Coronary artery (tissue), 2 donors: ENCODE results near the gene TMIGD2.
"Not testable (repeated sequence)": the region's sequence is repeated elsewhere in the genome, so short reads cannot be mapped to it uniquely, and the experiment has no call there.

Source experiments
- DNase-seq: peaks from one replicate; pipeline ENCODE4 v3.0.0-alpha.2; 2017; ENCODE audit warnings: low spot score
- H3K27ac ChIP-seq, 2 donors: fragments of 200-600 bp; sonication (generic); one replicate each; pipeline ENCODE4 v1.5.1; 2016 to 2019
- H3K4me3 ChIP-seq: fragments of 200-600 bp; sonication (generic); 2 replicates; pipeline ENCODE4 v1.5.1; 2016; ENCODE audit warnings: mild to moderate bottlenecking, moderate library complexity
- CTCF ChIP-seq: fragments of 200-600 bp; sonication (generic); IDR thresholded peaks from one replicate; pipeline ENCODE4 v1.5.1; 2019; ENCODE audit warnings: antibody characterized with exemption

Gene TMIGD2, protein sequence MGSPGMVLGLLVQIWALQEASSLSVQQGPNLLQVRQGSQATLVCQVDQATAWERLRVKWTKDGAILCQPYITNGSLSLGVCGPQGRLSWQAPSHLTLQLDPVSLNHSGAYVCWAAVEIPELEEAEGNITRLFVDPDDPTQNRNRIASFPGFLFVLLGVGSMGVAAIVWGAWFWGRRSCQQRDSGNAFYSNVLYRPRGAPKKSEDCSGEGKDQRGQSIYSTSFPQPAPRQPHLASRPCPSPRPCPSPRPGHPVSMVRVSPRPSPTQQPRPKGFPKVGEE

GRCh38 chr19:4302243-4302640 lies at the start of gene TMIGD2:
TMIGD2 (minus strand) TSS chr19:4302389; CDS start chr19:4302385, 4 bp downstream.
- DNase-seq = no peak
- Histone ChIP-seq H3K27ac (no peak within 1 kb of the TSS), H3K4me3 (no peak within 1 kb of the TSS)
- TF ChIP-seq CTCF = no peak

GRCh38 chr19:4350726-4351125 lies 48.5 kb upstream of the TMIGD2 start:
- H3K27ac ChIP-seq = no peak overlapping the region
- no peak for TF ChIP-seq CTCF
- no peak for DNase-seq
- no peak overlapping the region for H3K4me3 ChIP-seq

DNA sequence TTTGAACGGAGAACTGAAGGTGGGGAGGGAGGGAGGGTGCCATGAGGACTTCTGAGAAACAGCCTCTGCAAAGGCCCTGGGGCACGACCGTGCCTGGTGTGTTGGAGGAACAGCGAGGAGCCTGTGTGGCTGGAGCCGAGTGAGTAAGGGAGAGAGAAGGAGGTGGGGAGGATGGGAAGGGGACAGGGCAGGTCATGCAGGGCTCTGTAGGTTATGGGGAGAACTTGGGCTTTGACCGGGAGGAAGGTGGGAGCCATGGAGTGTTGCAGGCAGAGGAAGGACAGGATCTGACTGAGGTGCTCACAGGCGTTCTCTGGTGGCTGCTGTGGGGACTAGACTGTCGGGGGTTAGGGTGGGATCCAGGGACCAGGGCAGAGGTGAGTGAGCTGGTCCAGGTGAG lies 47.9 kb upstream of the TMIGD2 start:
- no peak for DNase-seq
- no peak overlapping the region for H3K4me3 ChIP-seq
- H3K27ac ChIP-seq = no peak overlapping the region
- TF ChIP-seq CTCF = no peak

DNA sequence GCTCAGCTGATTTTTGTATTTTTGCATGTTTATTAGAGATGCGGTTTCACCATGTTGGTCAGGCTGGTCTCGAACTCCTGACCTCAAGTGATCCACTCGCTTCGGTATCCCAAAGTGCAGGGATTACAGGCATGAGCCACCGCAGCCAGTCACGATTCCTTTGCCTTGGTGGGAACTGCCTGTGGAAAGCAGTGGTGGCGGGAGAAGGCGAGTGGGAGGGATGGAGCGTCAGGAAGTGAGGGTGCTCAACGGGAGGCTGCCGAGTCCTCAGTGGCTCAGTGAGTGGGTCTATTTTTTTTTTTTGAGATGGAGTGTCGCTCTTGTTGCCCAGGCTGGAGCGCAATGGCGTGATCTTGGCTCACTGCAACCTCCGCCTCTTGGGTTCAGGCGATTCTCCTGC lies 47.0 kb upstream of the TMIGD2 start:
- not testable (repeated sequence) for H3K4me3 ChIP-seq, DNase-seq, H3K27ac ChIP-seq

DNA sequence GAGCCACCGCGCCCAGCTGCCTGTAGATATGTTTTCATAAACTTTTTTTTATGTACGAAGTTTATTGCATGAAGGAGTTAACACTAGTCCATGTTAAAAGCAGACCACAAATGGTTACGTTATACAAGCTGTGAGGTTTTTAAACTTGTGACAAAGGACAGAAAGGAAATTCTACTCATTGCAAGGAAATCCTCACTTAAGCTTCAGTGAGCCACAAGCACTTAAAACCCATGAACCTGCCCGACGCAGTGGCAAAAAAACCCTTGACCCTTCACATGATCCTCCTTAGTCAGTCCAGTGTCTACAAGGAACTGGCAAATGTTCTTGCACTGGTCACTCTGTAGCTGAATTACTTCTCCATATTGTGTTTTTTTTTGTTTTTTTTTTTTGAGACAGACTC lies 45.3 kb upstream of the TMIGD2 start:
- no peak overlapping the region for H3K27ac ChIP-seq
- DNase-seq = no peak
- TF ChIP-seq CTCF = no peak
- H3K4me3 ChIP-seq = no peak overlapping the region

GRCh38 chr19:4346020-4346383 lies 43.8 kb upstream of the TMIGD2 start:
- DNase-seq = no peak
- H3K4me3 ChIP-seq = no peak overlapping the region
- no peak for TF ChIP-seq CTCF
- no peak overlapping the region for H3K27ac ChIP-seq

DNA sequence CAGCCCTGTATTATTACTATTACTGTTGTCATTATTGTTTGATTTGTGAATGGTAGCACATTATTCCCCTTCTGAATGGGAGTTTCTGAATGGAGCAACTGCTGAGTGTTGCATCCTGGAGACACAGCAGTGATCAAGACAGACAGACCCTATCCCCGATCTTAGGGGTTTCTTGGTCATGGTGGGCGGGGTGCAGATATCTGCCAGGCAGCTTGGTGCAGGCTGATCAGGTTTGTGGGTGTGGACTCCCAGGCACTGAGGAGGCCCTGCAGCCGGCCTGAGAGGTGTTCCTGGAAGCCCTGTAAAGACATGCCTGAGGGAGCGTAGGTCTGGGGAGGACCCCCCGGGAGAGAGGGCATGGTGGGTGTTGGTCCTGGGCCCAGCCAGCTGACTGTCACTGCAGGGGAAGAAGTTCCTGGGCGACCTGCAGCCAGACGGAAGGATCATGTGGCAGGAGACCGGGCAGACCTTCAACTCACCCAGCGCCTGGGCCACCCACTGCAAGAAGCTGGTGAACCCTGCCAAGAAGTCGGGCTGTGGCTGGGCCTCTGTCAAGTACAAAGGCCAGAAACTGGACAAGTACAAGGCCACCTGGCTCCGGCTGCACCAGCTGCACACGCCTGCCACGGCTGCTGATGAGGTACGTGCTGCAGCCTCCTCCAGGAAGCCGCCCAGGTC lies 43.3 kb upstream of the TMIGD2 start:
- DNase-seq = peak; percentile 72
- no peak overlapping the region for H3K4me3 ChIP-seq
- no peak overlapping the region for H3K27ac ChIP-seq
- no peak for TF ChIP-seq CTCF
